Endothelial cell of umbilical vein (primary cell): Measurements from ENCODE around the gene KIAA1958. TPM values are rescaled to one million over a fixed set of nuclear protein-coding genes. Genes with fewer than 3 reads are reported as not detected.

Source experiments
- BruUV-seq: library from RNA; stranded (reverse); fragments of 400-500 nt; replicated peaks from 2 replicates; lab custom pipeline; 2021; lab: Mats Ljungman, UMichigan
- CTCF ChIA-PET: fragments of 300-600, 350-600 bp; sonication (Branson Sonifier 250); formaldehyde crosslinking; loops from one replicate; lab custom pipeline; 2021; ENCODE audit warnings: antibody characterized with exemption, inconsistent platforms; lab: Charles Lee
- POLR2A ChIA-PET: fragments of 300-600, 350-600 bp; sonication (Branson Sonifier 250); formaldehyde crosslinking; loops from one replicate; lab custom pipeline; 2021; ENCODE audit warnings: antibody characterized with exemption, inconsistent platforms; lab: Charles Lee
- DNase-seq: peaks from one replicate; pipeline ENCODE4 v3.0.0-alpha.2; 2011; ENCODE audit warnings: low read depth, low spot score
- FAIRE-seq: peaks from 2 replicates; lab custom pipeline; 2011; peaks lifted over from hg19 to GRCh38; lab: Jason Lieb, UNC
- H2AFZ ChIP-seq: 2 replicates; pipeline ENCODE4 v1.6.0; 2012; ENCODE audit warnings: low read depth, low read length, control low read depth, inconsistent platforms
- H3K27ac ChIP-seq: 2 replicates; pipeline ENCODE4 v1.5.1; 2011; ENCODE audit warnings: low read depth, mild to moderate bottlenecking, control low read depth, low read length, moderate library complexity; ENCODE audit not compliant: insufficient read depth
- H3K27me3 ChIP-seq, 2 experiments: 2 replicates each; pipeline versions ENCODE4 v1.6.0 to v1.6.1; 2011; ENCODE audit warnings: low read length in 2 of 2, mixed read lengths in 1 of 2; ENCODE audit not compliant: control insufficient read depth in 2 of 2, insufficient read depth in 2 of 2
- H3K36me3 ChIP-seq, 2 experiments: 2 replicates in 1 of 2; 3 replicates in 1 of 2; pipeline ENCODE4 v1.5.1; 2011; ENCODE audit warnings: low read length in 2 of 2, mild to moderate bottlenecking in 1 of 2, moderate library complexity in 1 of 2; ENCODE audit not compliant: control insufficient read depth in 2 of 2, insufficient read depth in 2 of 2; ENCODE audit errors: extremely low read depth in 1 of 2
- H3K4me1 ChIP-seq: 3 replicates; pipeline ENCODE4 v1.5.1; 2011; ENCODE audit warnings: mild to moderate bottlenecking, low read length; ENCODE audit not compliant: control insufficient read depth, insufficient read depth; ENCODE audit errors: extremely low read depth
- H3K4me2 ChIP-seq: 2 replicates; pipeline ENCODE4 v1.6.1; 2011; ENCODE audit warnings: low read length, control low read depth, mixed read lengths; ENCODE audit not compliant: insufficient read depth
- H3K4me3 ChIP-seq, 3 experiments: fragments of 200-600 bp in 1 of 3; sonication (generic), shearing (Covaris generic) in 1 of 3; replicated peaks in 1 of 3; 2 replicates each; pipeline ENCODE4 v1.5.1; 2011 to 2016; ENCODE audit warnings: control low read depth in 3 of 3, low read length in 3 of 3, mild to moderate bottlenecking in 2 of 3, inconsistent platforms in 1 of 3, low read depth in 1 of 3, moderate library complexity in 1 of 3; ENCODE audit not compliant: insufficient read depth in 1 of 3
- H3K79me2 ChIP-seq: 2 replicates; pipeline ENCODE4 v1.6.0; 2012; ENCODE audit warnings: low read length, inconsistent platforms; ENCODE audit not compliant: control insufficient read depth, insufficient read depth
- H3K9ac ChIP-seq: replicated peaks from 2 replicates; pipeline ENCODE3; 2011; ENCODE audit warnings: low read length, control low read depth; ENCODE audit not compliant: insufficient read depth; ENCODE audit errors: extremely low read depth
- H3K9me1 ChIP-seq: replicated peaks from 3 replicates; pipeline ENCODE4 v1.6.0; 2011; ENCODE audit warnings: mild to moderate bottlenecking, low read length; ENCODE audit not compliant: control insufficient read depth, insufficient read depth; ENCODE audit errors: extremely low read depth
- H3K9me3 ChIP-seq: replicated peaks from 2 replicates; pipeline ENCODE4 v1.5.1; 2012; ENCODE audit warnings: low read length, inconsistent platforms; ENCODE audit not compliant: control insufficient read depth, insufficient read depth
- H4K20me1 ChIP-seq: replicated peaks from 2 replicates; pipeline ENCODE3; 2011; ENCODE audit warnings: mild to moderate bottlenecking, low read length; ENCODE audit not compliant: control insufficient read depth, insufficient read depth; ENCODE audit errors: extremely low read depth
- CTCF ChIP-seq, 2 donors: IDR thresholded peaks; 1 replicate in 1 of 2; 2 replicates in 1 of 2; pipeline ENCODE4 v1.5.1; 2011; ENCODE audit warnings: low read length in 2 of 2, mild to moderate bottlenecking in 2 of 2, moderate library complexity in 2 of 2, control low read depth in 1 of 2, inconsistent platforms in 1 of 2, low read depth in 1 of 2; ENCODE audit not compliant: insufficient read depth in 1 of 2; ENCODE audit errors: extremely low read depth in 1 of 2
- EZH2 ChIP-seq: IDR thresholded peaks from 2 replicates; pipeline ENCODE4 v1.6.1; 2012; ENCODE audit warnings: borderline replicate concordance, low read depth, mild to moderate bottlenecking, moderate library complexity, low read length, inconsistent platforms; ENCODE audit not compliant: severe bottlenecking
- FOS ChIP-seq: IDR thresholded peaks from 2 replicates; pipeline ENCODE4 v1.6.1; 2011; ENCODE audit warnings: mild to moderate bottlenecking, low read length, moderate library complexity, borderline replicate concordance; ENCODE audit not compliant: insufficient read depth
- GATA2 ChIP-seq: IDR thresholded peaks from 2 replicates; pipeline ENCODE4 v1.7.0; 2011; ENCODE audit warnings: low read depth, mild to moderate bottlenecking, moderate library complexity, mixed read lengths, low read length; ENCODE audit not compliant: insufficient read length, insufficient read depth
- JUN ChIP-seq: IDR thresholded peaks from 2 replicates; pipeline ENCODE4 v1.6.1; 2011; ENCODE audit warnings: borderline replicate concordance, low read depth; ENCODE audit not compliant: insufficient read length, insufficient read depth
- MAX ChIP-seq: IDR thresholded peaks from 2 replicates; pipeline ENCODE4 v1.6.1; 2011; ENCODE audit not compliant: insufficient read depth, insufficient read length
- MYC ChIP-seq: IDR thresholded peaks from one replicate; pipeline ENCODE4 v1.6.1; 2011; ENCODE audit warnings: mild to moderate bottlenecking, low read depth, low read length
- POLR2A ChIP-seq: IDR thresholded peaks from 2 replicates; pipeline ENCODE4 v1.6.1; 2012; ENCODE audit warnings: low read depth, mild to moderate bottlenecking, control low read depth, low read length
- POLR2AphosphoS5 ChIP-seq: IDR thresholded peaks from 2 replicates; pipeline ENCODE4 v1.6.1; 2012; ENCODE audit warnings: low read depth, mild to moderate bottlenecking, control low read depth, low read length, moderate library complexity; ENCODE audit not compliant: insufficient read depth
- dilution Hi-C: fragments of 300-500 bp; cut with MboI; formaldehyde crosslinking; loops from one replicate; pipeline ENCODE4 v1.15.0; 2019; ENCODE audit warnings: low sequenced_read_pairs; ENCODE audit not compliant: extremely low pct_ligation_motif_present
- intact Hi-C: fragments of 100-400 bp; cut with micrococcal nuclease; formaldehyde crosslinking; loops from one replicate; pipeline ENCODE4 v1.10.0; 2022
- polyA plus RNA-seq, 4 experiments: library from polyadenylated mRNA; depleted of rRNA in 3 of 4; stranded (reverse) in 3 of 4; unstranded in 1 of 4; fragments of >200 nt; gene quantifications; 2 replicates each; pipeline versions ENCODE4 v1.2.1 to v1.2.3, GENCODE V29; 2011 to 2012; ENCODE audit warnings: missing spikeins in 1 of 4
- total RNA-seq: library from RNA; stranded (reverse); gene quantifications from 2 replicates; pipeline ENCODE4 v1.2.3, GENCODE V29; 2021

The KIAA1958 gene
- total and polyA plus RNA-seq, 2 donors (not counting 3 experiments of a cell fraction or from before 2014, with no cell fraction given): 1.7 to 5.0 TPM

- TF ChIP-seq MYC (no peak), CTCF (IDR thresholded peaks at IDR 0.05; ENCODE audit: extremely low read depth in 1 of 2, insufficient read depth in 1 of 2, low read depth in 1 of 2, low read length in 2 of 2) (no peak), JUN (no peak), GATA2 (no peak), EZH2 (no peak), POLR2AphosphoS5 (no peak), MAX (no peak), POLR2A (no peak), FOS (no peak)
These were observed 3.4 kb downstream of the KIAA1958 start for GRCh38 chr9:112489876-112490666.

More at GRCh38 chr9:112489876-112490666, 3.4 kb downstream of the KIAA1958 start:
- no peak overlapping the region for H3K27ac ChIP-seq
- H2AFZ ChIP-seq: no peak overlapping the region
- no TSS peak for BruUV-seq
- no peaks in the 10 kb centered on the region for H3K27me3 ChIP-seq
- FAIRE-seq: no peak
- dilution Hi-C loops (no loop called here), intact Hi-C loops (loop anchor here (5.0 kb wide), 1 partner anchor 113 kb away; no protein-coding TSS in a partner anchor)
- POLR2A ChIA-PET: no interaction called here
- no peaks in the 10 kb centered on the region for H4K20me1 ChIP-seq
- no peak overlapping the region for H3K4me2 ChIP-seq
- no peaks in the 10 kb centered on the region for H3K36me3 ChIP-seq
- no peak overlapping the region for H3K9ac ChIP-seq
- no peaks in the 10 kb centered on the region for H3K9me1 ChIP-seq
- H3K4me1 ChIP-seq: peaks cover 4% of the 10 kb centered on the region
- CTCF ChIA-PET: interaction anchor here (0.8 to 1.6 kb wide), 3 partner anchors 8 to 52 kb away, joined by 3 to 8 read pairs (median 3); no protein-coding TSS in a partner anchor
- H3K79me2 ChIP-seq: peaks cover 2% of the 10 kb centered on the region
- no peak overlapping the region for H3K4me3 ChIP-seq
- DNase-seq: no peak
- H3K9me3 ChIP-seq: no peaks in the 10 kb centered on the region
